Smooth muscle cell (in vitro differentiated cells): ENCODE measurements around the gene EYA3. TPM values are rescaled to one million over a fixed set of nuclear protein-coding genes. Genes with fewer than 3 reads are reported as not detected.

Source experiments
- DNase-seq: peaks from one replicate; lab custom pipeline; 2025; ENCODE audit not compliant: unreplicated experiment; lab: John Stamatoyannopoulos, UW
- H2AFZ ChIP-seq: fragments of 200-600 bp; sonication (generic); 2 replicates; pipeline ENCODE4 v1.6.0; 2016; ENCODE audit warnings: antibody characterized with exemption, low read depth, mild to moderate bottlenecking
- H3F3A ChIP-seq: fragments of 200-600 bp; sonication (generic); 2 replicates; pipeline ENCODE4 v1.6.0; 2017; ENCODE audit warnings: antibody characterized with exemption, low read depth
- H3K27ac ChIP-seq: fragments of 200-600 bp; sonication (generic); 2 replicates; pipeline ENCODE4 v1.5.1; 2016; ENCODE audit warnings: low read depth, mild to moderate bottlenecking
- H3K27me3 ChIP-seq: fragments of 200-600 bp; sonication (generic); 2 replicates; pipeline ENCODE4 v1.6.1; 2016; ENCODE audit warnings: low read depth, mild to moderate bottlenecking
- H3K36me3 ChIP-seq: fragments of 200-600 bp; sonication (generic); 2 replicates; pipeline ENCODE4 v1.5.1; 2016; ENCODE audit warnings: low read depth
- H3K4me1 ChIP-seq: fragments of 200-600 bp; sonication (generic); 2 replicates; pipeline ENCODE4 v1.5.1; 2016; ENCODE audit warnings: low read depth
- H3K4me2 ChIP-seq: fragments of 200-600 bp; sonication (generic); 2 replicates; pipeline ENCODE4 v1.6.0; 2016; ENCODE audit warnings: mild to moderate bottlenecking
- H3K4me3 ChIP-seq: fragments of 200-600 bp; sonication (generic); 2 replicates; pipeline ENCODE4 v1.5.1; 2016; ENCODE audit warnings: mild to moderate bottlenecking
- H3K79me2 ChIP-seq: fragments of 200-600 bp; sonication (generic); 2 replicates; pipeline ENCODE4 v1.6.0; 2016; ENCODE audit warnings: low read depth, mild to moderate bottlenecking
- H3K9ac ChIP-seq: fragments of 200-600 bp; sonication (generic); 2 replicates; pipeline ENCODE4 v1.6.0; 2016; ENCODE audit warnings: low read depth
- H3K9me3 ChIP-seq: fragments of 200-600 bp; sonication (generic); replicated peaks from 2 replicates; pipeline ENCODE4 v1.5.1; 2016; ENCODE audit warnings: low read depth
- H4K20me1 ChIP-seq: fragments of 200-600 bp; sonication (generic); 2 replicates; pipeline ENCODE4 v1.6.0; 2016; ENCODE audit warnings: low read depth
- CTCF ChIP-seq: fragments of 200-600 bp; sonication (generic); IDR thresholded peaks from 2 replicates; pipeline ENCODE4 v1.5.1; 2017; ENCODE audit warnings: borderline replicate concordance, mild to moderate bottlenecking, antibody characterized with exemption; ENCODE audit not compliant: insufficient read depth, poor library complexity, severe bottlenecking
- WGBS: methylation state at CpG from one replicate; pipeline ENCODE4 v1.1.7; 2016; ENCODE audit warnings: low lambda C conversion rate; 5-methylcytosine and 5-hydroxymethylcytosine counted together
- polyA plus RNA-seq: library from polyadenylated mRNA; unstranded; fragments of >200 nt; fragmentation: Nextera tagmentation; extraction: Ambion mirVana; gene quantifications from 2 replicates; pipeline ENCODE4 v1.2.1, GENCODE V29; 2016
- total RNA-seq: library from RNA; depleted of rRNA; stranded (reverse); fragments of >200 nt; gene quantifications from 2 replicates; pipeline ENCODE4 v1.2.3, GENCODE V29; 2014

The EYA3 gene
- total and polyA plus RNA-seq, 2 experiments from 2014 or later, result 3.8 to 17.1 TPM

GRCh38 chr1:27968692-27969091 lies 119.7 kb downstream of the EYA3 start:
- 7% methylated on average over 3 of the region's 3 CpGs for WGBS
- no peaks in the 10 kb centered on the region for H3K4me1 ChIP-seq
- no peaks in the 10 kb centered on the region for H3K9me3 ChIP-seq
- no peaks in the 10 kb centered on the region for H4K20me1 ChIP-seq
- TF ChIP-seq CTCF, result no peak
- H3K79me2 ChIP-seq, result no peaks in the 10 kb centered on the region
- H3K36me3 ChIP-seq, result no peaks in the 10 kb centered on the region
- no peak overlapping the region for H3K4me3 ChIP-seq
- peak overlapping the region; percentile 85 for H3K27ac ChIP-seq
- no peaks in the 10 kb centered on the region for H3K27me3 ChIP-seq
- no peak overlapping the region for H3K9ac ChIP-seq
- no peak overlapping the region for H2AFZ ChIP-seq
- DNase-seq, result no peak
- peaks cover 7% of the 10 kb centered on the region for H3F3A ChIP-seq
- H3K4me2 ChIP-seq, result peak overlapping the region; percentile 12

GRCh38 chr1:27967884-27968466 lies 120.4 kb downstream of the EYA3 start:
- peak overlapping the region; percentile 85 for H3K27ac ChIP-seq
- no peaks in the 10 kb centered on the region for H3K9me3 ChIP-seq
- no peaks in the 10 kb centered on the region for H3K79me2 ChIP-seq
- no peak for DNase-seq
- no peak overlapping the region for H3K4me3 ChIP-seq
- H3K4me2 ChIP-seq, result peak overlapping the region; percentile 12
- H3F3A ChIP-seq, result peaks cover 7% of the 10 kb centered on the region
- no peaks in the 10 kb centered on the region for H4K20me1 ChIP-seq
- H2AFZ ChIP-seq, result no peak overlapping the region
- peak overlapping the region; percentile 45 for H3K9ac ChIP-seq
- no peaks in the 10 kb centered on the region for H3K4me1 ChIP-seq
- no peak for TF ChIP-seq CTCF
- 91% methylated on average over 4 of the region's 4 CpGs for WGBS
- H3K27me3 ChIP-seq, result no peaks in the 10 kb centered on the region
- no peaks in the 10 kb centered on the region for H3K36me3 ChIP-seq

- H3K4me3 ChIP-seq, result no peak overlapping the region
- peaks cover 7% of the 10 kb centered on the region for H3F3A ChIP-seq
- no peaks in the 10 kb centered on the region for H3K27me3 ChIP-seq
- no peak for DNase-seq
- TF ChIP-seq CTCF, result no peak
- H2AFZ ChIP-seq, result no peak overlapping the region
- WGBS, result 96% methylated on average over 12 of the region's 12 CpGs
- H3K36me3 ChIP-seq, result no peaks in the 10 kb centered on the region
- H3K27ac ChIP-seq, result peak overlapping the region; percentile 85
- no peaks in the 10 kb centered on the region for H3K4me1 ChIP-seq
- no peaks in the 10 kb centered on the region for H3K79me2 ChIP-seq
- no peak overlapping the region for H3K9ac ChIP-seq
- H3K4me2 ChIP-seq, result no peak overlapping the region
- no peaks in the 10 kb centered on the region for H4K20me1 ChIP-seq
- H3K9me3 ChIP-seq, result no peaks in the 10 kb centered on the region
Observed at GRCh38 chr1:27967106-27967883, 121.1 kb downstream of the EYA3 start.
